Left cardiac atrium (tissue), 4 donors: ENCODE results near the gene IDE. TPM values are rescaled to one million over a fixed set of nuclear protein-coding genes. Genes with fewer than 3 reads are reported as not detected.
A peak's percentile ranks its signal among the peaks of the same experiment; 100 is the strongest.
"Not testable (repeated sequence)": the region's sequence is repeated elsewhere in the genome, so short reads cannot be mapped to it uniquely, and the experiment has no call there.

Experiments used
- ATAC-seq, 2 donors: fragments of 200-7000 bp; cut with Tn5 transposase; one replicate each; pipeline ENCODE4 v1.9.1; 2020; ENCODE audit warnings: mild to moderate bottlenecking in 2 of 2, moderate library complexity in 2 of 2
- DNase-seq: peaks from one replicate; pipeline ENCODE4 v3.0.0-alpha.2; 2020
- intact Hi-C, 2 donors: fragments of 100-400 bp; cut with DNase I; formaldehyde crosslinking; loops; one replicate each; pipeline versions ENCODE4 v1.14.1 to v1.15.1; 2022 to 2023
- total RNA-seq, 2 donors: library from RNA; stranded (reverse); fragmentation: NEBNext Ultra II Directional; extraction: Animal tissue kit (Norgen Biotek cat#: 25700); gene quantifications; one replicate each; pipeline ENCODE4 v1.2.1, GENCODE V29; 2021
- donor health status: DM: no; HTN: yes; CAD: no.
- donor health status: DM: no; HTN: yes; CAD: no; lungs with severe emphysema.
- donor health status: DM: yes; HTN: yes; CAD: no.
- donor health status: Dilated cardiomyopathy.

IDE gene
- total RNA-seq, 2 donors from 2014 or later, result 42.4 to 46.1 TPM

DNA sequence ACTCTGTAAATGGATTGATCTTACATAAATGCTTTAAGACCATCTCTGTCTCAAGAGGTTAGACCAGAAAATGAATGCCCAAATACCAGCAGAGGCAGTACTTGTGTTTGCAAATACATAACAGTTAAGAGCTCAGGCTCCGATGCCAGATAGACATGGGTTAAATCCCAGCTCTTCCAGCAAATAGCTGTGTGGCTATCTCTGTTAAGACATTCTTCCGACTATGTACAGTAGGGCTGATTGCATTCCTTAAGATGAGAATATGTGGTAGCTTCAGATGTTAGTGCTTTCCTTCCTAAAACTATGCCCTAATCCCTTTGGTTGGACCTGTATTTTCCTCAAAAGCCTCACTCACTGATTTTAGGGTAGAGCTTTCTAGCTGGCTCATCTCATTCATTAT lies 2.2 kb downstream of the IDE start:
- no peak for ATAC-seq
- DNase-seq, result no peak
- intact Hi-C loops, result no loop called here

DNA sequence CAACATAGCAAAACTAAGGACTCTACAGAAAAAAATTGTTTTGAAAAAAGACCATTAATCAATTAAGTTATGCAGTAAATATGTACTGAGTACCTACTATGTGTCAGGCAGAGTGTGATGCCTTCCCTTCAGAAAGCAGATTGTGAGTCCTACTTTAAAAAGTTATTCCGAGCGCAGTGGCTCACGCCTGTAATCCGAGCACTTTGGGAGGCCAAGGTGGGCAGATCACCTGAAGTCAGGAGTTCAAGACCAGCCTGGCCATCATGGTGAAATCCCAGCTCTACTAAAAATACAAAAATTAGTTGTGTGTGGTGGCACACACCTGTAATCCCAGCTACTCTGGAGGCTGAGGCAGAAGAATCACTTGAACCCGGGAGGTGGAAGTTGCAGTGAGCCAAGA lies 4.2 kb downstream of the IDE start:
- intact Hi-C loops, DNase-seq, ATAC-seq: not testable (repeated sequence)

DNA sequence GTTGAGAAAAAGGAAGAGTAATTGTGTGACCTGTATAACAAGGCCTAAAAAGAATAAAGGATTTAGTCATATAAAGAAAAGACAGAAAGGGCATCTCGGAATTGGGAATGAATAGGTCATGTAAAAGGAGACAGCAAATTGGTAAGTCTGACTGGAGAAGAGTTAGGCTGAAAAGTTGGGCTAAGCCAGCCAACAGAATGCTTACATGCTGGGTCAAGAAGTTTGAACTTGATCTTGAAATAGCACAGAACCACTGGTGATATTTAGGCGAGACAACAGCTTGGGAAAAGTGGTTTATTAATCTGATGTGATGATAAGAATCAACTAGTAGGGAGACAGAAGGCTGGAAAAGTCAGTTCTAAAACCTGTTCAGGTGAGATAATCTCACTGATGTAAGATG lies 4.8 kb downstream of the IDE start:
- no peak for ATAC-seq
- intact Hi-C loops, result no loop called here
- DNase-seq, result no peak

DNA sequence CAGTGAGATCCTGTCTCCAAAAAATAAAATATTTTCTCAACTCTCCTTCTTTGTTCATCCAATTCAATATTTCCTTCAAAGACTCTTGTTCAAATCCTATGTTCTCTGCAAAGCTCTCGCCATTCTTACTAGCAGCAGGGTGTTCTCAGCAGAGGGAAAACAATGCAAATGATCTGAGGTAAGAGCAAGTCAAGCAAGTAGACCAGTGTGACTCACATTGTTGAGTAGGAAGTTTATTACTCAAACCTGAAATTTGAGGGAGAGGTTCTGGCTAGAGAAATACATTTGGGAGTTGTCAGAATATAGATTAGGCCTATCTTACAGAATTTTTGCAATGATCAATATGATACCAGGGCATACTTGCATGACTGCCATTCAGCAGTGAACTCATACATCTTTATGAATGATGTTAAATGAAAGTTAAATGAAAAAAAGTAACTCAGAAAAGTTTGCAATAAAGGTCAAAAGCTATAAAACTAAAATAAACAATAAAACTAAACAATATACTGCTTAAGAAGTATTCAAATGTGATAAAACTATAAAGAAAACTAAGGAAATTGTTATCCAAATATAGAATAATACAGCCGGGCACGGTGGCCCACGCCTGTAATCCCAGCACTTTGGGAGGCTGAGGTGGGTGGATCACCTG lies 5.8 kb downstream of the IDE start:
- DNase-seq, result no peak
- intact Hi-C loops, result no loop called here
- ATAC-seq, result no peak

DNA sequence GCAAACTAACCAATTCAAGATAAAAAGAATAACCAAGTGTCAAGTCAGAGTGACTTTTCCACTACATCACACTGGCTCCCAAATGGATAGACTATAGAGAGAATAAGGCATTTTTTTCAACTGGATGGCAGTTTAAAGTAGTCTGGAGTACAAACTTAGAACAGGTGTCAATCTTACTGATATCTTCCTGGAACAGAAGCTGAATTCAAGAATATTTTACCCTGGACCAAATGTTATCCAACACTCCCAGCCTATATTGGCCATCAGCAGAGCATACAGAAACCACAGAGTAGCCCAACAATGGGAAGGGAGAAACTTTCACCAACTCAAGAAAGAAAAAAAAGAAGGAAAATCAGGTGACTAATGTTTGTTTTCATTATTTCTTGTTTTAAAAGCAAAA lies 11.5 kb downstream of the IDE start:
- DNase-seq (no peak), ATAC-seq (no peak)
- intact Hi-C loops, result loop anchor here in 1 of 2 donors (5.0 kb wide), 1 partner anchor 40 kb away; no protein-coding TSS in a partner anchor

DNA sequence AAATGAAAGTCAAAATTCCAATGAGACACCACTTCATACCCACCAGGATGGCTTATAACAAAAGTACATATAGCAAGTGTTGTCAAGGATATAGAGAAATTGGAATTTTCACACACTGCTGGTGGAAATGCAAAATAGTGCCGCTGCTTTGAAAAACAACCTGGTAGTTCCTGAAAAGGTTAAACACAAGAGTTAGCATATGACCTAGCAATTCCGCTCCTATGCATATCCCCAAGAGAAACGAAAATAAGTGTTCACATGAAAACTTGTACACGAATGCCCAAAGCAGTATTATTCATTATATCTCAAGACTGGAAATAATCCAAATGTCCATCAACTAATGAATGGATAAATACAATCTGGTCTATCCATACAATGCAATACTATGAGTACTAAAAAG lies 14.8 kb downstream of the IDE start:
- no peak for ATAC-seq

DNA sequence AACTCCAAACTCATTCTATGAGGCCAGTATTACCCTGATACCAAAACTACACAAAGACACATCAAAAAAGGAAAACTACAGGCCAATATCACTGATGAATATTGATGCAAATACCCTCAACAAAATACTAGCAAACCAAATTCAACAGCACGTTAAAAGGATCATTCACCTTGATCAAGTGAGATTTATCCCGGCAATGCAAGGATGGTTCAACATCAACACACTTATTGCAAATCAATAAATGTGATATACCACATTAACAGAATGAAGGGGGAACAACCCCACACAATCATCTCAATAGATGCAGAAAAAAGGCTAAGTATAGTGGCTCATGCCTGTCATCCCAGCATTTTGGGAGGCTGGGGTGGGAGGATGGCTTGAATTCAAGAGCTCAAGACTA lies 19.9 kb downstream of the IDE start:
- intact Hi-C loops, result no loop called here
- DNase-seq, result no peak
- ATAC-seq, result no peak

More for the DNA sequence above, 14.8 kb downstream of the IDE start:
- DNase-seq, result no peak
- intact Hi-C loops, result no loop called here

DNA sequence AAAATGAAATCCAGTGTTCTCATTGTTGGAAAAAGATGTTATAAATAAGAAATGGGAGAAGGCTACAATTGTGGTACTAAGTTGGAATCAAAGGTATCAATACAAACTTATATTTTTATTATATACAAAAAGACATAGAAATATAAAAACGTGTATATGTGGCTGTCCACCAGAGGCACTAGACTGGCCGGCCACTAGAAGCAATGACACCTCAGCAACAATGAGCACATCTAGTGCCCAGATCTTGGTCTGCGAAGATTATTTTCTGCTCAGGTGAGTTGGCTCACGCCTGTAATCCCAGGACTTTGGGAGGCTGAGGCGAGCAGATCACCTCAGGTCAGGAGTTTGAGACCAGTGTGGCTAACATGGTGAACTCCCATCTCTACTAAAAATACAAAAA lies 21.6 kb downstream of the IDE start:
- DNase-seq (no peak), ATAC-seq (no peak)
- intact Hi-C loops, result no loop called here

DNA sequence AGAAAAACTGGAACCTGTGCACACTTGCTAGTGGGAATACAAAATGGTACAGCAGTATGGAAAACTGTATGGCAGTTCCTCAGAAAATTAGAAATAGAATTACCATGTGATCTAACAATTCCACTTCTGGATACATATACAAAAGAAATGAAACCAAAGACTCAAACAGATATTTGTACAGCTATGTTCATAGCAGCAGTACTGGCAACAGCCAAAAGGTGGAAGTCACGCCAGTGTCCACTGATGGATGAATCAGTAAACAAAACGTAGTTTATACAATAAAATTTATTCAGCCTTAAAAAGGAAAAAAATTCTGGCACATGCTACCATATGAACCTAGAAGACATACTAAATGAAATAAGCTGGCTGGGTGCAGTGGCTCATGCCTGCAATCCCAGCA lies 23.0 kb downstream of the IDE start:
- ATAC-seq, result no peak
- intact Hi-C loops, result no loop called here
- DNase-seq, result no peak

DNA sequence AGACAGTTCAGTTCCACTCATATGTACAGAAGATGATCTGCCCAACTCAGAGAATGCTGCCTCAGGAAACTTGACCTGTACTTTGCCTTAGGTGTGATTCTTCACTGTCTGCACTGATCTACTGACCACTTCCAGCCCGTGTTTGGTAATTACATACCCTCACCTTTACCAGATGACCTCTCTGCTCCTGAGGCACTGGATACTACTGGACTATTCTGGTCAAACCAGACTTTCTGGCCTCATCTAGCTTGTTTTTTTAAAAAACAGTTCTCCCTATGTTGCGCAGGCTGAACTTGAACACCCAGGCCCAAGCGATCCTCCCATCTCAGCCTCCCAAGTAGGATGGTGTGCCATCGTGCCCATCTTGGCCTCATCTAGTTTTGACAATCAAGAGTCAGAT lies 26.2 kb downstream of the IDE start:
- no peak for ATAC-seq
- no peak for DNase-seq
- intact Hi-C loops, result no loop called here

DNA sequence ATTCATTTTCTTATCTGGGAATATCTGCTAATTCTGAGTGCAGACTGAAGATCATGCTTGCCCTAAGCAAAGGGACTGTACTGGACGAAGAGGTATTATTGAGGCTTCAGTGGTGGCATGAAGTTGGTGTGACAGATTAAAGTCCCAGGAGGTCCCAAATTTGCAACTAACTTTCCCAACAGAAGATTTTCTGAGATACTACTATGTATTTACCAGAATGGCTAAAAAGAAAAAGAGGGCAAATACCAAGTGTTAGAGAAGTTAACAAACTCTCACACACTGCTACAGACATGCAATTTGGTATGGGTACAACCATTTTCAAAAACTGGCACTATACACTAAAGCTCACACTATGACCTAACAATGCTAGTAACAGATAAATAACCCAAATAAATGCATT lies 28.3 kb downstream of the IDE start:
- no peak for DNase-seq
- intact Hi-C loops, result no loop called here
- no peak for ATAC-seq

DNA sequence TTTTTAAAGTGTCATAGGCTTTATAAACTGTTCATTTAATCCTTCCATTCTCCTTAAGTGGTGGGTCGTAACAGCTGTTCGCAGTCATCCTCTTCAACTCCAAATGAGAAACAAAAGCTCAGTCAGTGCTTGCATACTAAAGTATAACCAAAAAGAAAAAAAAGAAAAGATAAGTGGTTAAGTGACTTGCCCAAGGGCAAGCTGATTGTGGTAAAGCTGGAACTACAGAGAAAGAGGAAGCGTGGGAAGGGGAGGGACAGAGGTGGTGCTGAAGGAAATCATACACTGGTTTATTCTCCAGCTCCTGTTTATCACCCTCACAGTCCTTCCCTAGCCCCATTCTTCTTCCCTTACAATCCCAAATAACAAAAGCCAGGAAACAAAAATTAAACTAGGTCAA lies 29.6 kb downstream of the IDE start:
- DNase-seq (no peak), ATAC-seq (no peak)
- intact Hi-C loops, result no loop called here

DNA sequence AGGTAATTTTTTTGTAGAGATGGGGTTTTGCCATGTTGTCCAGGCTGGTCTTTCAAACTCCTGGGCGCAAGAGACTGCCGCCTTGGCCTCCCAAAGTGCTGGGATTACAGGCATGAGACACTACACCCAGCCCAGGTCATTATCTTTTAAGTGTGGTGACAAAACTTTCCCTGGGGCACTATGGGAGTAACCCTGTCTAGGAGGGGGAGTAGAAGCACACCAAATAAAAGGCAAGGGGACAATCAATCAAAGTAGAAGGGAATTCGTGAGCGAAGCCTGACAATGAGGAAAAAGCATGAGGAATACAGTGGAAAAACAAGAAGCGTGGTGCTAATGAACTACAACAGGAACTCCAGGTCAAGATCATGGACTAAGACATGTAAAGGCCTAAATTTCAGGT lies 31.4 kb downstream of the IDE start:
- DNase-seq (no peak), ATAC-seq (no peak)
- intact Hi-C loops, result no loop called here

DNA sequence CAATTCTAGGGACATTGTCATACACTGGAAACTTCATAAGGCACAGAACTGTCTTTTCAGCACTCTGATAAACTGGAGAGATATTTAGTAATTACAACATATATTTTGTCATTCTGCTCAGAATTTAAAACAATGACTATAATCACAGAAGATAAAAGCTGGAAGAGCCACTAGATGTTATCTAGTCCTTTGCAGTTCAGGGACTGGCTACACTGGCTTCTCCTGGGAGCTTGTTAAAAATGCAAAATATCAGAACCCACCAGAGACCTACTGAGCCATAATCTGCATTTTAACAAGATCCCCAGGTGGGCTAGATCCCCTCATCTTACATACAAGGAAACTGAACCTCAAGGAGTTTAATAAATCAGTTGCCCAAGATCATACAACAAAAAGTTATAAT lies 32.3 kb downstream of the IDE start:
- intact Hi-C loops, result no loop called here
- DNase-seq (no peak), ATAC-seq (no peak)

DNA sequence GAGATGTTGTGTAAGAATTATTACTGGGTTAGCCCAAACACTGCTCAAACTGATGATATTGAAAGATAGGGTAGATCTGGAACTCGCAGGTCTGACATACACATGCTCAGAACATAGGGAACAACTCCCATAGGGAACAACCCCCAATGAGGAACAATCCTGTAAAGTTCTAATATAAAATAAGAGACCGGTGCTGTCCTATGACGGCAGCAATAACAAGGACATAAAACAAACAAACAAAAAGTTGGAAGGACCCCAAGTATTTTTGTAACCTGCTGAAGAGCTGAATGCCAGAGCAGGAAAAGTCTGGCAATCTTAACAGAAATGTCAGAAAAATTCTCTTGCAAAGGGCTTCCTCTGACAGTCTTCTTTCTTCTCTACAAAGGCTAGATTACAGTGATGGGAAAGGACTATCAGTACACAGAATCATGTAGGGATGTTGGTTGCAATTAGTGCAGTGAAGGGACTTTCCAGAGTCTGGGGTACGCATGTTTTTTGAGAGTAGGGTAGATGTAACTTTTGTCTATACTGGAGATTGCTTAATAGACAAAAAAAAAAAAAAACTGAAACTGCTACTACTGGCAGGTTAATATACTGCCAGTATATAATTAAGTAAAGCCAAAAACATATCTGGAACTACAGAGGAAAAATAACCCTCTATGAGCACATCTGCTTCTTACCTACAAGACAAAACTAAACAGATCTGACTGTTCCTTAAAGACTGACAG lies 35.5 kb downstream of the IDE start:
- ATAC-seq (no peak), DNase-seq (no peak)
- intact Hi-C loops, result no loop called here

DNA sequence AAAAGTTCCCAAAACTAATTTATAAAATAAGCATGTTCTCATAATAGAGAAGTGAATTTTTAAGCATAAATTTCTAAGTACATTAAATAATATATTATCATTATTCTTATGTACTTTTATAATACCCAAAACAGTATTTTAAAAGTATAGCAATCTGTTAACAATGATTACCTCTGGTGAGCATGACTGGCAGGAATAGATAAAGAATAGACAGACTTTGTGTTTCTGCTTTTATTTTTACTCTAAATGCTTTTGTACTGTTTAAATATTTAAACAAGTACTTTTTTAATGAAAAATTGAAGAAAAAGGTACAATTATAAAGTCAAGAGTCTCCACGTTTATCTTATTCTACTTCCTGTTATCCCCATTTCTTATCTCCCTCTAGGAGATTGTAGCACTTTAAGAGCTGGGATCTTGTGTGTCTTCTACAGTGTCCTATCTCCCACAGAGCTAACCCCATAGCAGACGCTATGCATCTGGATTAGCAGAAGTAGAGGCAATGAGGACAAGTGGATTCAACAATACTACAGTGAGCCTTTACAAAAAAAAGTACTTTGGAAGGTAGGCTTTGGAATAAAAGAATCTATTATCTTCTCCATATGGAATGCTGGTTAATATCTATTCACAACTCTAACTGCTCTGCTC lies 42.9 kb downstream of the IDE start:
- DNase-seq (no peak), ATAC-seq (no peak)
- intact Hi-C loops, result no loop called here

DNA sequence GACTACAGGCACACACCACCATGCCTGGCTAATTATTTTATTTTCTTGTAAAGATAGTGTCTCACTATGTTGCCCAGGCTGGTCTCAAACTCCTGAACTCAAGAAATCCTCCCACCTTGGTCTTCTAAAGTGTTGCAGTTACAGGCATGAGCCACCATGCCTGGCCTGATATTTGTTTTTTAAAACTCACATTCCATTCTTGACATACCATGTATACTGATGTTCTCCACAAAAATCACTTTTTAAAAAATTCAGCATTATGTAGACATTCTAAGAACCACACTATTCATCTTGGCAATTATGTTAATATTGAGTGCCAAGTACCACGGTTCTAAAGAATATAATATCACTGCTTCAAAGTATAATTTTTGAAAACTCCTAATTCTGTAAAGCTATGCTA lies 43.5 kb downstream of the IDE start:
- no peak for ATAC-seq
- no peak for DNase-seq
- intact Hi-C loops, result no loop called here

DNA sequence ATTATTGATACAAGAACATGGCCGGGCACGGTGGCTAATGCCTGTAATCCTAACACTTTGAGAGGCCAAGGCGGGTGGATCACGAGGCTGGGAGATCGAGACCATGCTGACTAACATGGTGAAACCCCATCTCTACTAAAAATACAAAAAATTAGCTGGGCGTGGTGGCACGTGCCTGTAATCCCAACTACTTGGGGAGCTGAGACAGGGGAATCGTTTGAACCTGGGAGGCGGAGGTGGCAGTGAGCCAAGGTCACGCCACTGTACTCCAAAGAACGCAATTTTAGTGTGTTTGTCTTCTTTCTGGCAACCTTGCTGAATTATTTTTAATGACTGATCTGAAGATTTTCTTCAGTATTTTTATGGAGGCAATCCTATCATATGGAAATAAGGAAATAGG lies 46.2 kb downstream of the IDE start:
- ATAC-seq (no peak), DNase-seq (no peak)
- intact Hi-C loops, result no loop called here

DNA sequence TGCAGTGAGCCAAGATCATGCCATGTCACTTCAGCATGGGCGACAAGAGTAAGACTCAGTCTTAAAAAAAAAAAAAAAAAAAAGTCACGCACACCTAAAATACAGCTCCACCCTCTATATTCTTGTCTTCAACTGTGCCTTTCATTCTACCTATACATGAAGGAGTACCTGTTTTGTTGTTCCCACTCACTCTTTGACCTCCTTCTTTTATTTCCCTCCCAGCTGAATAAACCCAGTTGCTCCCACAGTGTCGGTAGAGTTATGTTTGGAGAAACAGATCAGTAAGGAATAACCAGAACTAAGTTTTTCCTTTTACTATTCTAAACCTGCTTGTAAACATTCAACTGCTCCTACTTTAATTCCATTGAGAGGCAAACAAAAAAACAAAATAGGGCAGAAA lies 50.3 kb downstream of the IDE start:
- ATAC-seq, result no peak
- intact Hi-C loops, result loop anchor here in 1 of 2 donors (5.0 kb wide), 1 partner anchor 39 kb away; no protein-coding TSS in a partner anchor

DNA sequence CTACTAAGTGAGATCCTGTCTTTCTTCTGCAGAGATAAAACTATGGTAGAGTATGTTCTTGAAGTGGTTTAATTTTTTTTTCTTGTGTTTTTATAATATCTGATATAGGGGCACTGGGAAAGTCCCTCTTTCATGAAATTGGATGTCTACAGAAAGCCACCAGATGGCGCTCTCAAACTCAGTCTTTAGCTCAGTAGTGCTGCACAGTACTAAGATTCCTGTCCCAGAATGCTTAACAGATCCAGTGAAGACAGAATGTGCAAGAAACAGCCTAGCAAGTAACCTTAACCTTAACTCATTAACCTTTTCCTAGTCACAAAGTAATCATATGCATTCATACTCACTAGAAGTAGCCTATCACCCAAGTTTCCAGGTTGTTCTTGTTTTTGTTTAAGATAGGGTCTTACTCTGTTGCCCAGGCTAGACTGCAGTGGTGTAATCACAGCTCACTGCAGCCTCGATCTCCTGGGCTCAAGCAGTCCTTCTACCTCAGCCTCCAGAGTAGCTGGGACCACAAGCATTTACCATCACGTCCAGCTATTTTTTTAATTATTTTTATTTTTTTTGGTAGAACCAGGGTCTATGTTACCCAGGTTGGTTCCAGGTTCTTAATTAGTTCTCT lies 56.7 kb downstream of the IDE start:
- DNase-seq, result peak; percentile 59
- intact Hi-C loops, result loop anchor here (1.0 to 10.0 kb wide), 4 partner anchors 57 to 368 kb away; partner anchors contain the start of gene IDE (in 2 of the 2)
- peak; percentile 59 to 86 for ATAC-seq

More for the DNA sequence above, 50.3 kb downstream of the IDE start:
- DNase-seq, result no peak
